ENCODE measurements around the gene FBLN2.
"Not testable (repeated sequence)": the region's sequence is repeated elsewhere in the genome, so short reads cannot be mapped to it uniquely, and the experiment has no call there.

FBLN2 gene

GRCh38 chr3:13557926-13558325 is 9.0 kb downstream of the FBLN2 start:
- DNase-seq (ENCODE audit: extremely low read depth, low read depth): no peak
- TF ChIP-seq CTCF (IDR thresholded peaks at IDR 0.05; ENCODE audit: low read depth, low read length): no peak

DNA sequence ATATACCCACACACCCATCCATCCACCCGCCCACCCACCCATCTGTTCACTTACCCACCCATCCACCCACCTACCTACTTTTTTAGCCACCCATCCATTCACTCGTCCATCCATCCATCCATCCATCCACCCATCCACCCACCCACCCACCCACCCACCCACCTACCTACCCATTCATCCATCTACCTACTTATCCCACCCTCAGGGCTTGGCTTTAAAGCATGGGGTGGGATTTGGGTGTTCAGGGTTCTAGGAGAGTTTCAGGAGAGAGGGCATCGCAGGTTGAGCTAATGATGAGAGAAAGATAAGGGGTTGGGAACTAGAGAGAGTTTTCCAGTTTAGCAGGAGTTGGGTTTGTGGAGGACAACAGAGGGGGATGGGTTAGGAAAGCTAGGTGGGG is 9.7 kb downstream of the FBLN2 start:
- no peak for TF ChIP-seq CTCF (IDR thresholded peaks at IDR 0.05; ENCODE audit: low read depth, low read length)
- no peak for DNase-seq (ENCODE audit: extremely low read depth, low read depth)

- no peak for DNase-seq (ENCODE audit: extremely low read depth, low read depth)
- no peak for TF ChIP-seq CTCF (IDR thresholded peaks at IDR 0.05; ENCODE audit: low read depth, low read length)
These were observed 11.0 kb downstream of the FBLN2 start for GRCh38 chr3:13559764-13560525.

DNA sequence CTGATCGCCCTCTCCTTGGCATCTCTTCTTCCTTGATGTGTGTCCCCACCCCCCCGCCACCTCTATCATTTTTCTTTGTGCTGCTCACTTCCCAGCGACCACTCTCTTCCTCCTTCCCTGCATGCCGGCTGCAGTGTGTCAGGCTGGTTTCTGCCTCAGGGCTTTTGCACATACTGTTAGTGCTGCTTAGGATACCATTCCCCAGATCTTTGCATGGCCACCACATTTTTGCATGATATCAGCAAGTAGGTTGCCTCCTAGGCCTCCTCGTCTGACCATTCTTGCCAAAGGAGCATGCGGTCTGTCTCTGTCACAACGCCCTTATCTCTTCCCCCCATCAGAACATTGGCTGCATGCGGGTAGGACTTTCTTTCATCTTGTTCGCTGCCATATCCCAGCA is 12.5 kb downstream of the FBLN2 start:
- TF ChIP-seq CTCF (IDR thresholded peaks at IDR 0.05; ENCODE audit: low read depth, low read length): no peak
- DNase-seq (ENCODE audit: extremely low read depth, low read depth): no peak

GRCh38 chr3:13561967-13562366 is 13.0 kb downstream of the FBLN2 start:
- TF ChIP-seq CTCF (IDR thresholded peaks at IDR 0.05; ENCODE audit: low read depth, low read length): no peak
- no peak for DNase-seq (ENCODE audit: extremely low read depth, low read depth)

- not testable (repeated sequence) for DNase-seq (ENCODE audit: extremely low read depth, low read depth)
These were observed 13.5 kb downstream of the FBLN2 start for GRCh38 chr3:13562421-13562820.

DNA sequence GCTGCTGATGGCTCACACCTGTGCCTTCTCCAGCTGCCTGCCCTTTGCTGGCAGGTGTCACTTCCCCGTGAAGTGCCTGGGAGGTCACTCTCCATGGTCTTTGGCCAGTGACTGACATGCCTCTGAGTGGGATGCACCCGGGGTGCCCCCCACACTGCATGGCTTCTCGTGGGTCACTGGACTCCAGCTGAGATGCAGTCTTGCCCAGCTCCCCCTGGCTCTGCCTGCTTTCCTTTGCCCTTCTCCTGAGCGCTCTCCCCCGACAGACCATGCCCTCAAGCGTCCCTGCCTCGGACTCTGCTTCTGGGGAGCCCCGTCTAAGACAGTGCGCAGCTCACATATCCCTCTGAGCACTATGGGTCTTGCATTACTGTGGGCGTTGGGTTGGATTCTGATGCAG is 14.4 kb downstream of the FBLN2 start:
- DNase-seq (ENCODE audit: extremely low read depth, low read depth): no peak
- no peak for TF ChIP-seq CTCF (IDR thresholded peaks at IDR 0.05; ENCODE audit: low read depth, low read length)

DNA sequence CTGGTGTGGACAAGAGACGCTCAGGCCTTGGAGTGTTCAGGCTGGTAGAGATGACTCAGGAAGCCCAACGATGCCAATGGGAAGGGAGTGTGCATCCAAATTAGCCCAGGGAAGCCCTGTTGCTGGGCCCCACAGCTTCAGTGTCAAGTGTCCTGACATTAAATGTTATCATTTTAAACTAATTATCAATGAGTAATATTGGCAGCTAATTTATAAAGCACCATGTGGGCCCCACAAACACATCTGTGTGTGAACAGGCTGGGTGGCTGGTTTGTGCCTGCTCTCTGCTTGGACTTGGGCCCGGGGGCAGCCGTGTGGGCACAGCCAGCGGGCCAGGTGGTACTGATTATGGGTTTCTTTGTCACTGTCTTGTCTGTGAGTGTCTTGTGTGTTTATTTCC is 15.0 kb downstream of the FBLN2 start:
- no peak for TF ChIP-seq CTCF (IDR thresholded peaks at IDR 0.05; ENCODE audit: low read depth, low read length)
- DNase-seq (ENCODE audit: extremely low read depth, low read depth): no peak
